Right ventricle myocardium superior (tissue), 1 donor: Measurements from ENCODE around the gene TSHZ1. TPM values are rescaled to one million over a fixed set of nuclear protein-coding genes. Genes with fewer than 3 reads are reported as not detected.

ENCODE experiments used
- ATAC-seq: fragments of 200-7000 bp; cut with Tn5 transposase; one replicate; pipeline ENCODE4 v1.9.1; 2020; ENCODE audit warnings: mild to moderate bottlenecking; ENCODE audit not compliant: poor library complexity
- DNase-seq: peaks from one replicate; pipeline ENCODE4 v3.0.0-alpha.2; 2020
- intact Hi-C: fragments of 100-400 bp; cut with DNase I; formaldehyde crosslinking; loops from one replicate; pipeline ENCODE4 v1.11.2; 2022
- total RNA-seq: library from RNA; stranded (reverse); fragmentation: NEBNext Ultra II Directional; extraction: Animal tissue kit (Norgen Biotek cat#: 25700); gene quantifications from one replicate; pipeline ENCODE4 v1.2.1, GENCODE V29; 2021
- donor health status: DM: no; HTN: yes; CAD: no; lungs with severe emphysema.

TSHZ1 gene
- total RNA-seq, 1 donor from 2014 or later = 24.0 TPM

DNA sequence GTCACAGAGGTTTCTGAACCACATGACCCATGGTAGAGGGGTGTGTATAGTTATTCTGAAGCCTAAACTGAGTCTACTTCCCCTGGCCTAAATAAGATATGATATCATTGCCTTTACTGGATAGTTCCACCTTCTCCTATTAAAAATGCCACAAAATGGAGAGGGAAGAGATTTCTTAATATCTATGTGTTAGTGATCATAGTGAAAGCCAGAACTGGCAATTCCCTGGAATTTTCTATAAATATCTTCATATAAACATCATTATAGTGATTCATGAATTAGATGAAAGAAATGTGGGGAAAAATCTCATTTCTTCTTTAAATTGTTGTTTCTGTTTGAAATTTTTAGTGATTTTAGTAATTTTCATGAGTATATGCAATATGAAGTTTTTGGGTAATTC, 45.8 kb downstream of the TSHZ1 start:
- intact Hi-C loops = no loop called here
- ATAC-seq = no peak
- no peak for DNase-seq

DNA sequence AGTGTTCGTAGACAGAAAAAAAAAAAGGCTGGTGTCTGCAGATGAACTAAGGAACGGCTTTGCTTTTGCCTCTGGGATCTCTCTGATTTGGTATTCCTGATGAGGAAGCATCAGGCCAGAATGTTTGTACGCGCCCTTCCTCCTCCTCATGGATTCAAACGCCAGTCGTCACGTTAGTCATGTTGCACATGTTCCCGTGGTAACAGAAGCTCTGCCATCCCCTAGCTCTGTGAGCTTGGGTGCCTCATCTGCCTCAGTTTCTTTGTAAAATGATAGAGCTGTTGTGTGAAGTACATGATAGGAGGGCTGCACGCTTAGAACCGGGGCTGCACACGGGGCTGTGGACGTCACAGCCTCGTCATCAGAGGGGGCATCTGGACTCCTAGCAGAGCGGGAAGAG, 47.0 kb downstream of the TSHZ1 start:
- intact Hi-C loops = no loop called here
- ATAC-seq = no peak
- DNase-seq = no peak

- intact Hi-C loops = no loop called here
- ATAC-seq (no peak), DNase-seq (no peak)
Observed at GRCh38 chr18:75261430-75262223, 51.0 kb downstream of the TSHZ1 start.

DNA sequence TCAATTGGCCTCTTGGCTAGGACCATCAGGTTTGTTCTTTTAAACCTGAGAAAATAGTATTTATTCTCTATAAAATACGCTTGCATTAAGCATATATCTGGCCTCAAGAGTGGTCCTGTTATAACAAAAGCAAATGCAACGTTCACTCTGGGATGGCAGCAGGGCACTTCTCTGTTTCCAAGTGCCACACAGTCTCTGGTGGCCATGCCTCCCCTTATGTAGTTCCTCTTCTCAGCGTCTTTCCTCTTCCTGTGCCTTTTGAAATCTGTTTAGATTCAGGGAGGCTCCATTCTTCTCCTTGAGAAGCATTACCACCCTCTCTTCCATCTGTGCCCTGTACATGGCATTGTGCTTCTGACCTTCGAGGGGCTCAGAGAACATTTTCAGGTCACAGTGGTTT, 51.9 kb downstream of the TSHZ1 start:
- DNase-seq = no peak
- no peak for ATAC-seq
- intact Hi-C loops = no loop called here

DNA sequence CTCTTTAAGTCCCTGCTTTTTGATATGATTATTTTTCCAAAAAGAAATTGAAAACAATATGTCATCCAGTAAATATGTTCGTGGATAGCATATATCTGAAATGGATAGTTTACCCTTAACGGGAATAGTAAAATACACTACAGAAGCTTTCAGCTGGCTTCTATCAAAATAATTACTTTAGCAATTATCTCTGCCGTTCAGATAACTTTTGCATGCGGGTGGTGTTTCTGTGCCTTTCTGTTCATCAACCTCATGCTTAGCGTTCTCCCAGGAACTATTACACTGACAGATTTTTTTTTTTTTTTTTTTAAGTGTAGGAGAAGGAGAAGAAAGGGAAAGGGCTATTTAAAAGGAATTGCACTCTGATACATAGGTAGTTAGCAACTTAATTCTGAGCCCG, 53.6 kb downstream of the TSHZ1 start:
- ATAC-seq = no peak
- no peak for DNase-seq
- intact Hi-C loops = no loop called here

DNA sequence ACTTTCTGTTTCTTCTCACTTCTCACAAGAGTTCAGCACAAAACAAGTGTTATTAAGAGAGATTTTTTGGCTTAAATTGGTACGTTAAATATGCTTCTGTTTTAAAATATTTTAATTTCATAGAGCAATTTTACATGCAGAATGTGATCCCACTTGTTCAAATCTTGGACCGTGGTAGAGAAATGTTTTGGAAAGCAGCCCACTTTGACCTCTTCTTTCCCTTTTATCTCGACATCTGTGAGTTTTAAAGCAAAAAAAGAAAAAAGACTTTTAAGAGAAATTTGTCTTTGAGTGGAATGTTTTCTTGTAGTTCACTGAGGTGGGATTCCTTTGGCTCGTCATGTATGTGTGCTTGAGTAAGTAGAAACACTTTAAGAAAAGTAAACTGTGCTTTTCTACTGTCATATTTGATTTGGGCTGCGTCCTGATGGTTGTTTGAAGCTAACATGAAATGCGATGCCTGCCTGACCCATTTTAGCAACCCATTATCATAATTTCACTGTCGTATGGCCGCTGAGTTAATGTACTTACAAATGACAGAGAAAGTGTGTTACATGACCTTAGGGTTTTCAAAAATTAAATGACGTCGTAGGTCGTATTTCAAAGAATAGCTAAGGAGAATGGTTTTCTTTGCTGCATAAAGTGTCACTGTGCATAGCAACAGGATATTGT, 54.5 kb downstream of the TSHZ1 start:
- DNase-seq (no peak), ATAC-seq (no peak)
- intact Hi-C loops = no loop called here

DNA sequence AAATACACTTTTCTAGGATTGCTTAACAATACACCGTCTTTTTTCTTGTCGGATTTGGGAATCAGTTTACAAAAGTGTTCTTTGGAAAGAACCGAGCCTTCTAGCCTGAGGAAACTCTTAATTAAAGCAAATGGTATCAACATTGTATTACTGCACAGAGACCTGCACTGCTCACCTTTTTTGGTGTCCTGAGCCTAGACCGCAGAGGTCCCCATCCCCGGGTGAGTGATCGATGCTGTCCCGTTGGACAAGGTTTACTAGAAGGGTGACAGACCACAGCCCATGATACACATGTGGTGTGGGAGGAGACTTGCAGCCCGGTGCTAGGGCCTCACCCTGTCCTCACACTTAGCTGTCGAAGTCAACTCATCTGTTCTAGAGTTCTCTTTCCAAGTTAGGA, 55.3 kb downstream of the TSHZ1 start:
- DNase-seq (no peak), ATAC-seq (no peak)
- intact Hi-C loops = no loop called here

DNA sequence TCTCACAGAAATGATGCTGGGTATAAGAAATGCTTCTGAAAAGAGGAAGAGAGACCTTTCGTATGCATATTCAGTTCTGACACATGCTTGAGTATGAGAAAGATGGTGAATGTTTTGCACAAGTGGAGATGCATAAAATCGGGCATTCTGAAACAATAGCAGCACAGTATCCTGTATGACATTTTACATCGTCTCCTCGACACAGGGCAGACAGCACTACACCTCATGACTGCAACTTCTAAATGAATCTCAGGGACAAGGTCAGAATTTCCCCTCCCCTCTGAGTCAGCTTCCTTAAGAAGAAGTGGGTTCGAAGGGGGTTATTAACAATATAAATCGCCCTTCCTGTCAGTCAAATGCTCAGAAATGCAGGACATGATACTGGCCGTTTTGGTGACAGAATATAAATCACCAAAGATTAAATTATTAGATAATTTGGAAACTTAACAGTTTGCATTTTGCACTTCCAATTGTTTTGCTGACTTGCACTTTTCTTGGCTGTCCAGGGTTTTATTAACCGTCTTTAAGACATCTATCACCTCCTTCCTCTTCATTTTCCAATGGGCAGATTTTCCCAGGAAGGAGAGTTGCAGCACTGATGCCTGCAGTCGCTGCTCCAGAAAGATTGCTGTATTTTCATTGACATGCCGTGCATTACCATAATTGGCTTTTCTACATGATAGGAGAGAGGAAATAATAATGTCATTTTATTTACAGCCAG, 57.2 kb downstream of the TSHZ1 start:
- intact Hi-C loops = no loop called here
- ATAC-seq (no peak), DNase-seq (no peak)

DNA sequence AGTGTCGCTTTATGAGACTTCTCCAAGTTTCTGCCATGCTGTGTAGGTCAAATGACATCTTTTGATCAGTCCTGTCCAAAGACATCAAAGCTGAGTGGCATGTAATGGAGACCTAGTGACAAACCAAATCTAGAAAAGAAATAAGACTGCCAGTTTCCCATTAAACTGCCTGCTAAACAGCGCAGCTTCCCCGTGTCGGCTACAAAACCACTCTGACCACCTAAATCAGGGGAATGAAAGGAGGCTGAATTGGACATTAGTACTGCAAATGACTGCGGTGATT, 57.7 kb downstream of the TSHZ1 start:
- ATAC-seq (no peak), DNase-seq (no peak)
- intact Hi-C loops = no loop called here

- intact Hi-C loops = no loop called here
- ATAC-seq (no peak), DNase-seq (no peak)
Observed at GRCh38 chr18:75269124-75269680, 58.6 kb downstream of the TSHZ1 start.

DNA sequence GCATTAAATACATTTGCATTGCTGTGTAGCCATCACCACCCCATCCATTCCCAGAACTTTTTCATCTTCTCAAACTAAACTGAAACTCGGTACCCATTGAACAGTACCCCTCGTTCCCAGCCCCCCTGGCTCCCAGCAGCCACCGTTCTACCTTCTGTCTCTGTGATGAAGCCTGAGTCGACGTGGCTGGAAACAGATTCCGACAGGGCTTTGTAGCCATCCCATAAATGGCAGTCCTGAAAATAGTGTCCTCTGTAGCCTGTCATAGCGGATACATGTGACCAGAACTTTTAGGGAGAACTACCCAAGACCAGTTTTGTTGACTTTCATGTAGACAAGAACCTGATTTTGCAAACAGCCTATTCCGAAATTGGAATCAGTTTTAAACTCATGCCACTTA, 59.1 kb downstream of the TSHZ1 start:
- intact Hi-C loops = no loop called here
- DNase-seq (no peak), ATAC-seq (peak; percentile 77)

- DNase-seq (no peak), ATAC-seq (no peak)
- intact Hi-C loops = no loop called here
Observed at GRCh38 chr18:75271952-75272351, 61.4 kb downstream of the TSHZ1 start.

DNA sequence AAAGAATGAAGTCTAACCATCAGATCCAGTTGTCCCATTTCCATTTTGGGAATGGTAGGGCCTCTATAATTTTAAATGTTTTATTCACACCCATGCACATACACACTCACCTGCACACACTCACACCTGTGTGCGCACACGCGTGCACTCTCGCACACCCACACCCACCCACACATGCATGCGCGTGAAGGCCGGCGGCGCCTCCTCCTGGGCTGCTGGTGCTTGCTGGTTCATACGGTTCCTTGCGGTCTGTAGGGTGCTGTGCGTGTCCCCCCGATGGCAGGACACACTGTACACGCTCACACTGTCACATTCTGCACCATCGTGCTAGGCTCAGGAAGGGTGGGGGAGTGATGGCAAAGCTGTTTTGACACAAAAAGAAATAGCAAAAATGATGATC, 63.2 kb downstream of the TSHZ1 start:
- intact Hi-C loops = no loop called here
- DNase-seq (no peak), ATAC-seq (no peak)

DNA sequence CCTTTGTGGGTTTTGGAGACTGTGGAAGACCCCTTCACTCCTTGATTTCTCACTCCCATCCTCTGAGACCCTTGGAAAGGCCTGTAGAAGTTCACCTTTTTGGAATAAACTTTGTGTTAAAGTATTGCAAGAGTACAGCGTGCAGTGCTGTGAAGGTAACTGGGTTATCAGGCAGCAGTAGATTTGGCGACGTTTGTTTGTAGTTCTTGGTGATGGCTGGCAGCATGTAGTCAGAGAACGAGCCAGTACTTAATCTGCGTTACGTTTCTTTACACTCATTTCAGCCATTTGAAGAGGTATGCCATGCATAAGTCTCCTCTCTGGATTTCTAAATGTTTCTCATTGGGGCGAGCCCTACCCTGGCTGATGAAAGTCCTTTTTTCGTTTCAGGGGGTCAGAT, 64.6 kb downstream of the TSHZ1 start:
- intact Hi-C loops = no loop called here
- DNase-seq (no peak), ATAC-seq (peak; percentile 53)

DNA sequence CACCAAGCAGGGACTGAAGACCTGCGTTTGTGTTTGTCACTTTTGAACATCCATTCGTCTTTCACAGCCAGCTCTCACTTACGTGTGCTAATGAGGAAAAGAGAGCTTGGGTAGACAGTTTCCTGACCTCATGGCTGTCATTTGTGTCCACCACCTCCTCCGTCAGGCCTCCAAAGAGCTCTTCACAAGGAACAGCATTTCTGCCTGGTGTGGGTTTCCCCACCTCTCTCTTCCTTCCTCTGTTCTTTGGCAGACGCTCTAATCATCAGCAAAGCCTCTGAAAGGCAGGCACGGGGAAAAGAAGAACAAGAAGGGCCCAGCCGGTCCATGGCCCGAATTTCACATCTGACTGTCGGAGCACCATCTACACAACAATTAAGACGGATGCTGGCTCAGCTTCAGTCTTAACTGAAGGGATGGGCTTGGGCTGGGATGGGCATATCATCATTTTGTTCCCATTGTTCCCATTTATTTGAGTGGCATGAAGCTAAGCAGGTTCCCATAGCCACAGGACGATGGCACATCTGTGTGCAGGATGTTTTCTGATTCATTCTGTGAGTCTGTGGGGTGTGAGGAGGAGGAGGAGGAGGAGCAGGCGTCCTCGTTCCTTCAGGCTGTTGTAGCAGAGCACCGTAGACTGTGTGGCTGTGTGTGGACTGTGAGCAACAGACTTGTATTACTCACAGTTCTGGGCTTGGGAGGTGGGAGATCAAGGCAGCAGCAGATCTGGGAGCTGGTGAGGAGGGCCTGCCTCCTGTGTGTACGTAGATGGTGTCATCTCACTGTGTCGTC, 66.4 kb downstream of the TSHZ1 start:
- ATAC-seq = no peak
- no peak for DNase-seq
- intact Hi-C loops = no loop called here

- ATAC-seq = no peak
- intact Hi-C loops = no loop called here
- no peak for DNase-seq
Observed at GRCh38 chr18:75277610-75277928, 67.0 kb downstream of the TSHZ1 start.

- intact Hi-C loops = no loop called here
- ATAC-seq (no peak), DNase-seq (no peak)
Observed at GRCh38 chr18:75279381-75279780, 68.8 kb downstream of the TSHZ1 start.

- intact Hi-C loops = no loop called here
- DNase-seq (no peak), ATAC-seq (peak; percentile 34)
Observed at GRCh38 chr18:75280427-75281280, 70.1 kb downstream of the TSHZ1 start.
